Dedifferentiated amniotic fluid mesenchymal stem cell (primary cell): ENCODE measurements around the gene FAM227B.
"Not testable (repeated sequence)": the region's sequence is repeated elsewhere in the genome, so short reads cannot be mapped to it uniquely, and the experiment has no call there.

Source experiments
- DNase-seq: peaks from one replicate; pipeline ENCODE4 v3.0.0-alpha.2; 2016; ENCODE audit errors: extremely low spot score

Gene FAM227B

DNA sequence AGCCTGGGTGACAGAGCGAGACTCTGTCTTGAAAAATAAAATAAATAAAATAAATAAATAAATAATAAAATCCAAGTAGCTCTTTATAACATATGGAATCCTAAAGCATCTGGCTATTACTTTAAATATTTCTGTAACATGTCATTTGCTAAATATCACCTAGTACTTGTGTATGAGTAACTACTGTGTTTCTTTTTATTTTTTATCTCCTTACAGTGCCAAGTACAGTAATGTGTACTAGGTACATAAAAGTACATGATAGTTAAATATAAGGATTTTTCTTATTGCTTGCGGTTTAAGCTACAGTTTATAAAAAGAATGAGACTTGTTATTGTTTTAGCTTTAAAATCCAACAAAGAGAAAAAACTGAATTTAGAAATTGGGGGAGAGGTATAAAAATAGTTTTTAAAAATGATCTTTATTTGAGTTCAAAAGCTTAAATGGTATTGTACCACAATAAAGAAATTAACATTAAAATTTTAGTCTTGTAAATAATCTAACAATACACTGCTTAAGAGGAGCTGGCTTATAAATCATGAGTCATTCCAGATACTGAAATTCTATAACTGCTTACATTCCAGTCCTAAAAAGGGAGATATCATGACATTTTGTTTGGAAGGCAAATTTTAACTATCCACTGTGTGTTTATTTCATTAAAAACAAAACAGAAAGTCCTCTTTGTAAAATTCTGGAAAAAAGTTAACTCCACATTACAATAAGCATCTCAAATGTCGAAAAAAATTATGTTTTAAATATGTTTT lies 124.4 kb downstream of the FAM227B start:
- peak; percentile 55 for DNase-seq

- DNase-seq: no peak
Measured at GRCh38 chr15:49494842-49495241, 125.8 kb downstream of the FAM227B start.

DNA sequence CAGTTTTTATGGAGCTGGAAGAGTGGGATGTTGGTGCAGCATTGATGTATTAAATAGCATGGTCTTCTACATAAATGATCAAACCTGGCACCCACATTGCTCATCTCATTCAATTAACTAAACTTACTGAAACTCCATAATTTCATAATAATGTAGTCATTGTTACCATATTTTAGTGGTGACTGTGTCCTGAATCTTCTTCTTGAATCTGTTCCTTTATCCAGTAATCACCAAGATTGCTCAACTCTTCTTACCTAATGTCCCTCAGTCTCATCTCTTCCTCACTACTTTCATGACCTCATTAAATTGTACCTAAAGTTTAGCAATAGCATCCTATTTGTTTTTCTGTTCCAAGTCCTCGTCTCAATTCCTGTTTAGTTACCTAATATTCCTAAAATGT lies 127.8 kb downstream of the FAM227B start:
- DNase-seq: no peak

DNA sequence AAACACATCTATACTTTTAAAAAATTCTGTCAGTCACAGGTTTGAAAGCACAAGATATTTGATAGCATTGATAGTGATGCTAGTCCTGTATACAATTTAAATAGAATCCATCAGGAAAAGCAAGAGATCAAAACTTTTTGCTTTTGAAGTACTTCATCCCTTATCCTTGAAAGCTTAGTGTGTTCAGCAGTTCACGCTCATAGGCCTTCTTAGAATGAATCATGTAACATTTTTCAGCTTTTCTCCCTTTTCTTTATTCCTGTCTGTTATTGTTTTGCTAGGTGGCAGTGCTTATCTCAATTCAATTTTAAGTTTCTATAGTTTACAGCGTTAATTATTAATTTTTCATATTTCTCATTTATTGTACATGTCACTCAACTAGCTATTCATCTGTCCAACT lies 128.5 kb downstream of the FAM227B start:
- no peak for DNase-seq

DNA sequence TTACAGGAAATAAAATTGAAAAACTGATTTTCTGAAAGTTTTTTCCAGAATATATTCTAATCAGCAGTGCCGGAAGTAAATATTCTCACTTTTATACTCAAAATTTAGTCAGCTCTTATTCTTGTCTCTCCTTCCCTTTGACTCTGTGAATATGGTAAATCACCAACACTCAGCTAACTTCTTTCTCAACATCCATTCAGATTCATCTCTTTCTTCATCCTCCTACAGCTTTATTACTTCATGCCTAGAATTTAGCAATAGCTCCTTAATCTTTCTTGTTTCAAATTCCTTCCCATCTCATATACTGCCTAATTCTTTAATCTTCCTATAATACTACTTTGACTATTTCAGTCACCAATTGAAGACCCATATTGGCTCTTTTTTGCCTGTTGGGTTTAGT lies 129.7 kb downstream of the FAM227B start:
- DNase-seq: no peak

GRCh38 chr15:49485401-49485800 lies 135.2 kb downstream of the FAM227B start:
- peak; percentile 78 for DNase-seq

GRCh38 chr15:49478982-49479381 lies 141.6 kb downstream of the FAM227B start:
- not testable (repeated sequence) for DNase-seq

DNA sequence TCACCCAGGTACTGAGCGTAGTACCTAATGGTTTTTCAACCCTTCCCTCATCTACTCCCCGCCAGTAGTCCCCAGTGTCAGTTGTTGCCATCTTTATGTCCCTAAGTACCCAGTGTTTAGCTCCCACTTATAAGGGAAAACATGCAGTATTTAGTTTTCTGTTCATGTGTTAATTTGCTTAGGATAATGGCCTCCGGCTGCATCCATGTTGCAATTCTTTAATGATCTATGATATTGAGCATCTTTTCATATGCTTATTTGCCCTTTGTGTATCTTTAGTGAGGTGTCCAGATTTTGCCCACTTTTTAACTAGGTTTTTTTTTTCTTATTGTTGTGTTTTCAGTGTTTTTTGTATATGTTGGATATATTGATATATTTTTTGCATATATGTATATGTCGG lies 142.6 kb downstream of the FAM227B start:
- DNase-seq: not testable (repeated sequence)

GRCh38 chr15:49473031-49473430 lies 147.6 kb downstream of the FAM227B start:
- DNase-seq: no peak

GRCh38 chr15:49472338-49472737 lies 148.3 kb downstream of the FAM227B start:
- no peak for DNase-seq

DNA sequence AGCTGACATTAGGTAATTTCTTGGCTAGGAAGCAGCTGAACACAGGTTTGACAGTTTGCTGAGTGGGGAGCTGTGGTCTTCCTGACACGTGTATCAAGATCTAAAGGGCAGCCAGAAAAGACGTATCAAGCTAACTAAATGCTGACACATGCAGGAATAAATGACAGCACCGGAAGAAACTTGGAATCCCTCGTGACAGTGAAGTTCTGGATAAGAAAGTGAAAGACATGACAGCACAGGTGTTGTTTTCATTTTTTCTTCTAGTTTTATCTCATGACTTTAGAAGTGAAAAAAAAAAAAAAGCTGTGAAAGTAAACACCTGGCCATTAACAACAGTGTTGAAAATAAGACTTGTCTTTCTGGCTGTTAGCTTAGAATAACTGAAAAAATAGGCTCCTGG lies 148.9 kb downstream of the FAM227B start:
- no peak for DNase-seq

DNA sequence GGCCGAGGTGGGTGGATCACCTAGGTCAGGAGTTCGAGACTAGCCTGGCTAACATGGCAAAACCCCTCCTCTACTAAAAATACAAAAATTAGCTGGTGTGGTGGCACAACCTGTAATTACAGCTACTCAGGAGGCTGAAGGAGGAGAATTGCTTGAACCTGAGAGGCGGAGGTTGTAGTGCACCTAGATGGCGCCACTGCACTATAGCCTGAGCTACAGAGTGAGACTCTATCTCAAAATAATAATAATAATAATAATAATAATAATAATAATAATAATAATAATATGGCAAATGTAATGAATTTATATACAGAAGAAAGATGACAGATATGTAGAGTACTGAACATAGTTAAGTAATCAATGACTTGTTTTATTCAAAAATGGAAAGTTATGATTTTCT lies 149.4 kb downstream of the FAM227B start:
- DNase-seq: not testable (repeated sequence)

DNA sequence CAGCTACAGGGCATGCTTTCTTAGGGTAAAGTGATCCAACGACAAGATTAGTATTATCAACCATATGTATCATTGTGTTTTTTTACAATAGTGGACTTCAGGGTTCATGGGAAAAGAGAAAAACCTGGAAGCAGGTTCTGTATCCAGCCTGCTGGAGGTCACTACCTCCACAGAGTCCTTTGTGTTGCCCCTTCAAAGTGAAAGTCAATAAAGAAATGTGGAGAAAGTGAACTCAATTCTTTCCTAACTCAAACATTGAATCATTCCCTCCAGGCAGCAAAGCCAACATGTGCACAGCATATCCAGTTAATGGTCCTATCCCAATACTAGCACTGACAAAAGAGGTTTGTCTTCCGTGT lies 152.2 kb downstream of the FAM227B start:
- no peak for DNase-seq

DNA sequence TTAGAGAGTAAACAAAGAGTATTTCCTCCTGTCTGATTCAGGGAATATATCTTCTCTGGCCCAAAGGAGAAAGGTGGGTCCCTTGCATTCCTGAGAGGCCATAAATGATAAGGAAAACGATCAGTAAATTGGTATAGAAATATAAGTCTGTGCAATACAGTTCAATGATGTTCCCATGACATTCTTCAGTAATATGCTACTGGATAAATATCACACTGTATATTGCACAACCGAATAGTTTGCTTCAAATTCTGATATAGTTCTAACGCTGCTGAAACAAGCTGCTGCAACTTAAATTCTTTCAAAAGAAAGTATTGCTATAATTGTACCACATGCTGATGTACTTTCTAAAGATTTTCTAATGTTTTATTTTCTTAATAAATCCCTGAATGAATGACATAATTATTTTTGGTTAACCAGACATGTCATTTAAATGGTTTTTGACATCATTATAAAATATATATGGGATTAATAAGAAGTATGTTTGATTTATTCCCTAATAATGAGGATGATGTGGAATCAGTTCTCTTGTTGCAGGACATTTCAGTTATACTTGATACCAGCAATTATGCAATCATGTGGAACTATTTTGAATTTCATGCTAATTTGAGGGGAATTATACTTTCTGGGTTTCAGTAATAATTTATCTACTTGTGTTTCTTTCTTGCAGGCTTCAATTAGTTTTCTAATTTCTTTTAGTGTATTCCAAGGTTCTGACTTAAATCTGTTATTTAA lies 152.7 kb downstream of the FAM227B start:
- no peak for DNase-seq

GRCh38 chr15:49466119-49466518 lies 154.5 kb downstream of the FAM227B start:
- no peak for DNase-seq

GRCh38 chr15:49464522-49464921 lies 156.1 kb downstream of the FAM227B start:
- DNase-seq: no peak

GRCh38 chr15:49462232-49462844 lies 158.3 kb downstream of the FAM227B start:
- no peak for DNase-seq

- DNase-seq: no peak
Measured at GRCh38 chr15:49460411-49460941, 160.1 kb downstream of the FAM227B start.

- no peak for DNase-seq
Measured at GRCh38 chr15:49458145-49458544, 162.5 kb downstream of the FAM227B start.

GRCh38 chr15:49456166-49456565 lies 164.5 kb downstream of the FAM227B start:
- DNase-seq: no peak

DNA sequence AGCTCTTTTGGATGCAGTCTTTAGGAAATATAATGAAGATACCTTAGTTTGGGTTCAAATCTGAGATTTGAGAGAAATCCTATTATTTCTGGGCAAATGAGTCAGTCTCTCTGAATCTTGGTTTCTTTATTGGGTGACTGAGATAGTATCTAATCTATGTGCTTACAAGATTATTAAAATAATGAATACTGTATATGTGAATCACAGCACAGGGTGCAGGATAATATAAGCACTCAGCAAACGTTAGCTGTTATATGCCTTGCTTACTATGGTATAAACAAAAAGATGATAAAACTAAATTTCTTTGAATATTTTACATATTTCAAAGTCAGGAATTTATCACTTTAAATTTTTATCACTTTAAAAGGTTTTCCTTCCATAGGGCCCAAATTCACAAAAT lies 168.0 kb downstream of the FAM227B start:
- DNase-seq: no peak

DNA sequence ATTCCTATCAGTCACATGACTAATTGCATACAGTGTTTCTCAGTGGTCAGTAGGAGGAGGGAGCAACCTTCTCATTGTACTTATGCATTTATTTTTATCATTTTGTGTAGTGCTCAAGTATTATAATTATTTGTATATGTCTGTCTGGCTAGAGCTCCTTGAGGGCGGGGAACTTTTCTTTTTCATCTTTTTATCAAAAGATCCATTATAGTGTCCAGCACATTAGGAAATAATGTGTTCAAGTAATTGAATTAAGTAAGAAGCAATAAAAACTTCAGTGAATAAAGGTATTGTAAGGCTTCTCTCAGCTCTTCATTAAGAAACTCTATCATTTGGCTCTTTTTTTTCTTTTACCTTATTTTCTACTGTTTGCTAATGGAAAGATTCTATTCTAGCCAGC lies 178.8 kb downstream of the FAM227B start:
- no peak for DNase-seq

GRCh38 chr15:49441356-49441755 lies 179.3 kb downstream of the FAM227B start:
- no peak for DNase-seq
